Measurements from ENCODE around the gene FLCN. TPM values are rescaled to one million over a fixed set of nuclear protein-coding genes. Genes with fewer than 3 reads are reported as not detected.
A peak's percentile ranks its signal among the peaks of the same experiment; 100 is the strongest.

FLCN gene
- total and polyA plus RNA-seq, 2 experiments from 2014 or later: 12.1 to 36.6 TPM

DNA sequence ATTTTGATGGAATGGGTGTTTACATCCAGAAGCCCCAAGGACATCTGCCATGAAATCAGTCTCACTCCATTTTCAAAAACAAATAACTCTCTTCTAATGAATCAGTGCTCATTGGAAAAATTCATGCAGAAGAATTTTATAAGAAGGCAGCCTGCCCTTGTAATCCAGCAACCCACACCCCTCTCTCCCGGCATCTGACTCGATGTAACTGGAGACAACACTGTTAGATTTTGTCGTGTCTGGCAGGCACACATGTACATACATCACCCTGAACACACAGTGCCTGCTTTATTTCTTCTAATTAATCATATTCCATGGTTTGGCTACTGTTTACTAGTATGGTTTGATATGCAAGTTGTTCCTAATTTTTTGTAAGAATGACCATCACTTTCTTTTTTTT lies 19.0 kb downstream of the FLCN start (continued):
- TF ChIP-seq ZNF462 (CRISPR knock-in tag; IDR thresholded peaks at IDR 0.05) (no peak), JUNB (IDR thresholded peaks at IDR 0.05; ENCODE audit: unreplicated experiment) (no peak), CREB1 (CRISPR knock-in tag; IDR thresholded peaks at IDR 0.05; ENCODE audit: low read depth) (no peak), ZNF114 (CRISPR knock-in tag; IDR thresholded peaks at IDR 0.05) (no peak), STAT1 (IDR thresholded peaks at IDR 0.05; ENCODE audit: unreplicated experiment) (no peak)

GRCh38 chr17:17216776-17217175 lies 20.2 kb downstream of the FLCN start:
- Mint-ChIP-seq H3K27me3 (ENCODE audit: insufficient read depth, low read depth, poor library complexity) (peaks cover 12% of the 10 kb centered on the region), H3K4me1 (no peaks in the 10 kb centered on the region; the same call in 1 of the 3 replicates), H3K36me3 (ENCODE audit: low read depth) (peaks cover 62% of the 10 kb centered on the region), H3K27ac (no peak overlapping the region), H3K9me3 (no peaks in the 10 kb centered on the region), H3K4me3 (no peak overlapping the region)
- no peak overlapping the region for H3K4me2 ChIP-seq
- H3K79me2 ChIP-seq (replicated peaks; ENCODE audit: insufficient read depth): no peaks in the 10 kb centered on the region
- H2AFZ ChIP-seq: no peak overlapping the region
- ATAC-seq (peak; percentile 48; the same call in 2 of the 3 replicates), DNase-seq (ENCODE audit: low spot score) (no peak)
- no peaks in the 10 kb centered on the region for H3K4me1 ChIP-seq (ENCODE audit: insufficient read depth)
- H3K36me3 ChIP-seq (ENCODE audit: insufficient read depth): peaks cover 11% of the 10 kb centered on the region; the same call in 1 of the 2 replicates
- H3F3A ChIP-seq (replicated peaks; ENCODE audit: low read depth): no peaks in the 10 kb centered on the region
- TF ChIP-seq REST (IDR thresholded peaks at IDR 0.05; ENCODE audit: unreplicated experiment) (no peak), CTCF (conservative IDR thresholded peaks at IDR 0.05; ENCODE audit: low read depth in 2 of 2) (peak; percentile 33 to 39; a peak in 3 of 4 replicates), CREB1 (CRISPR knock-in tag; IDR thresholded peaks at IDR 0.05; ENCODE audit: low read depth) (no peak)
- H3K4me3 ChIP-seq: no peak overlapping the region
- H4K20me1 ChIP-seq (replicated peaks; ENCODE audit: insufficient read depth): peaks cover 6% of the 10 kb centered on the region; the same call in 1 of the 2 replicates
- H3K27me3 ChIP-seq (ENCODE audit: insufficient read depth): no peaks in the 10 kb centered on the region
- H3K27ac ChIP-seq (ENCODE audit: low read depth): no peak overlapping the region
- H3K9me2 ChIP-seq (ENCODE audit: insufficient read depth): no peaks in the 10 kb centered on the region

Data from GM23338 (cell line).